Right lobe of liver (tissue), 6 donors: ENCODE measurements around the gene WDR5B. TPM values are rescaled to one million over a fixed set of nuclear protein-coding genes. Genes with fewer than 3 reads are reported as not detected.

Experiments
- ATAC-seq, 4 donors: fragments of 200-7000 bp; cut with Tn5 transposase; one replicate each; pipeline ENCODE4 v1.9.1; 2020; ENCODE audit warnings: mild to moderate bottlenecking in 4 of 4, moderate library complexity in 4 of 4
- DNase-seq, 3 donors: peaks; one replicate each; pipeline ENCODE4 v3.0.0-alpha.2; 2020
- H3K27ac ChIP-seq, 3 donors: fragments of 200-600 bp; one replicate each; pipeline ENCODE4 v1.8.0; 2022
- H3K27me3 ChIP-seq, 2 donors: fragments of 200-600 bp; one replicate each; pipeline ENCODE4 v1.8.0; 2022
- H3K36me3 ChIP-seq, 4 donors: fragments of 200-600 bp; sonication (generic) in 1 of 4; one replicate each; pipeline versions ENCODE4 v1.5.1 to v1.8.0; 2017 to 2022; ENCODE audit warnings: control low read depth in 1 of 4
- H3K4me1 ChIP-seq, 4 donors: fragments of 200-600 bp; sonication (generic) in 1 of 4; one replicate each; pipeline versions ENCODE4 v1.5.1 to v1.8.0; 2017 to 2022; ENCODE audit warnings: control low read depth in 1 of 4
- H3K4me3 ChIP-seq, 3 donors: fragments of 200-600 bp; one replicate each; pipeline ENCODE4 v1.8.0; 2022
- H3K9me3 ChIP-seq, 4 donors: fragments of 200-600 bp; sonication (generic) in 1 of 4; one replicate each; pipeline versions ENCODE4 v1.5.1 to v1.8.0; 2017 to 2022; ENCODE audit warnings: control low read depth in 1 of 4
- POLR2A ChIP-seq: fragments of 450-650 bp; IDR thresholded peaks from one replicate; pipeline ENCODE4 v1.6.1; 2017; ENCODE audit warnings: antibody characterized with exemption, mild to moderate bottlenecking
- WGBS: methylation state at CpG from one replicate; pipeline ENCODE4 v1.1.6; 2018; ENCODE audit warnings: low coverage, low lambda C conversion rate; ENCODE audit not compliant: insufficient coverage; ENCODE audit errors: missing lambda C conversion rate; 5-methylcytosine and 5-hydroxymethylcytosine counted together
- intact Hi-C, 2 donors: fragments of 100-400 bp; cut with DNase I; formaldehyde crosslinking; loops; one replicate each; pipeline versions ENCODE4 v1.11.2 to v1.14.1; 2022
- total RNA-seq, 6 experiments: library from RNA; depleted of rRNA in 2 of 6; stranded (reverse); fragments of >200 nt in 2 of 6; fragmentation: NEBNext Ultra II Directional in 3 of 6; extraction: Animal tissue kit (Norgen Biotek cat#: 25700) in 3 of 6; gene quantifications; one replicate each; pipeline versions ENCODE4 v1.1.0 to v1.2.4, GENCODE V29; 2016 to 2023
- TF ChIP-seq, protein P1 (sequence below), 4 donors: fragments of 200-600 bp in 3 of 4; fragments of 450-650 bp in 1 of 4; IDR thresholded peaks; one replicate each; pipeline versions ENCODE4 v1.5.1 to v1.8.0; 2016 to 2022; ENCODE audit warnings: antibody characterized with exemption in 4 of 4, mild to moderate bottlenecking in 2 of 4
- donor health status: DM: no; HTN: yes; CAD: no.
- donor health status: DM: no; HTN: no; CAD: no.
- donor health status: DM: no; HTN: no; CAD: no.
- donor health status: DM: no; HTN: yes; CAD: no.
- donor health status: DM: no; HTN: yes; CAD: no.

WDR5B gene
- total RNA-seq, 6 experiments from 2014 or later: 1.4 to 4.0 (median 2.1) TPM

DNA sequence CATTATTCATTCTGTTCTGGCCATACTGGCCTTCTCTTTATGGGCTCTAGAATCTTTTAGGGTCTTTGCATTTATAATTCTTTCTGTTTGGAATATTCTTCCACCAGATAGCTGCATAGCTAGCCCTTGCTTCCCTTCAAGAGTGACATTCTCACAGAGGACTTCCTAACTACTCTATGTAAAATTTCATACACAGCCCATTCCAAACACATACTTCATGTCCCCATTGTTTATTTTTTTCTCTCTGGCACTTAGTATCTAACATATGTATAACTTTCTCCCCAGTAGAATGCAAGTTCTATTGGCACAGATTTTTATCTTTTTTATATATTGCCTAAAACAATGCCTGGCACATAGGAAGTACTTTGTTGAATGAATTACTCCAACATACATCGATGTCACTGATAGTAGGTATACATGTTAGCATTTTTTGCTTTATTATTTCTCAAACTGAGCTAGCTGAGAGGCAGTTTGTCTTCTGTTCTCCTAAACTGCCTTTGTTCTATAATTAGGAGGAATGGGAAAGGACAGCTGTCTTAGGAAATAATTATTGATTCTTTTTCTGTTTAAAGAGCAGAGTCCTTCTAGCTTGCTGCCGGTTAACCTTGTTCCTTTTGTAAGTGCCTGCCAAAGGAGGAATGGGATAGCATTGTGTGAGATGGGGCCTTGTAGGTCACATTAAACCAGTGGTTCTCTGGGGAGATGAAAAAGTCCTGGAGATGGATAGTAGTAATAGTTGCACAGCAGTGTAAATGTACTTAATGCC lies 24.0 kb downstream of the WDR5B start:
- no peaks in the 10 kb centered on the region for H3K9me3 ChIP-seq
- no peaks in the 10 kb centered on the region for H3K27me3 ChIP-seq
- WGBS: 34% methylated on average over 2 of the region's 2 CpGs
- peak overlapping the region in 2 of 3 donors; percentile 28 to 65 for H3K27ac ChIP-seq
- intact Hi-C loops: no loop called here
- DNase-seq (no peak), ATAC-seq (peak; percentile 72 to 90 (median 82))
- no peak for TF ChIP-seq POLR2A
- TF ChIP-seq, protein P1, sequence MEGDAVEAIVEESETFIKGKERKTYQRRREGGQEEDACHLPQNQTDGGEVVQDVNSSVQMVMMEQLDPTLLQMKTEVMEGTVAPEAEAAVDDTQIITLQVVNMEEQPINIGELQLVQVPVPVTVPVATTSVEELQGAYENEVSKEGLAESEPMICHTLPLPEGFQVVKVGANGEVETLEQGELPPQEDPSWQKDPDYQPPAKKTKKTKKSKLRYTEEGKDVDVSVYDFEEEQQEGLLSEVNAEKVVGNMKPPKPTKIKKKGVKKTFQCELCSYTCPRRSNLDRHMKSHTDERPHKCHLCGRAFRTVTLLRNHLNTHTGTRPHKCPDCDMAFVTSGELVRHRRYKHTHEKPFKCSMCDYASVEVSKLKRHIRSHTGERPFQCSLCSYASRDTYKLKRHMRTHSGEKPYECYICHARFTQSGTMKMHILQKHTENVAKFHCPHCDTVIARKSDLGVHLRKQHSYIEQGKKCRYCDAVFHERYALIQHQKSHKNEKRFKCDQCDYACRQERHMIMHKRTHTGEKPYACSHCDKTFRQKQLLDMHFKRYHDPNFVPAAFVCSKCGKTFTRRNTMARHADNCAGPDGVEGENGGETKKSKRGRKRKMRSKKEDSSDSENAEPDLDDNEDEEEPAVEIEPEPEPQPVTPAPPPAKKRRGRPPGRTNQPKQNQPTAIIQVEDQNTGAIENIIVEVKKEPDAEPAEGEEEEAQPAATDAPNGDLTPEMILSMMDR (IDR thresholded peaks at IDR 0.05): no peak
- H3K4me3 ChIP-seq: no peak overlapping the region
- H3K36me3 ChIP-seq: no peaks in the 10 kb centered on the region
- peaks cover 0 to 52% (median 24%) of the 10 kb centered on the region in 4 donors for H3K4me1 ChIP-seq

DNA sequence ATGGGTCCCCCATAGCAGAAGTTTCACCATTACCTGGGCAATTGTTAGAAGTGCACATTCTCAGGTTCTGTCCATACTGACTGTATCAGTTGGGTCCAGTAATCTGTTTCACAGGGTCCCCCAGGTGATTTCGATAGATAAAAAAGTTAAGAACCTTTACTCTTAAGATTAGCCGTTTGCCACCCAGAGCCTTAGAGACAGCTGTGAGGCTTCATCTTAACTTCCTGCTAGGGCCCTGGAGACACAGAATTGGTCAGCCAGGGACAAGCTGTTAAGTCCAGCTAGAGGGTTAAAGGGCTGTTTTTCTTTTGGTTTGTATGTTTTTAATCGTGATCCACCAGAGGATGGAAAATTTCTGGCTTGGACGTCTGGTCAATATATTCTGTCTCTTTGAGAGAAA lies 25.2 kb downstream of the WDR5B start:
- 22% methylated on average over 4 of the region's 4 CpGs for WGBS
- Histone ChIP-seq H3K9me3 (no peaks in the 10 kb centered on the region), H3K27ac (peak overlapping the region; percentile 28 to 65 (median 28)), H3K4me3 (no peak overlapping the region), H3K4me1 (peaks cover 0 to 55% (median 25%) of the 10 kb centered on the region in 4 donors), H3K27me3 (no peaks in the 10 kb centered on the region), H3K36me3 (no peaks in the 10 kb centered on the region)
- ATAC-seq (peak; percentile 27 to 52 (median 42)), DNase-seq (no peak)
- TF ChIP-seq, protein P1 (IDR thresholded peaks at IDR 0.05): no peak
- no peak for TF ChIP-seq POLR2A
- intact Hi-C loops: no loop called here

DNA sequence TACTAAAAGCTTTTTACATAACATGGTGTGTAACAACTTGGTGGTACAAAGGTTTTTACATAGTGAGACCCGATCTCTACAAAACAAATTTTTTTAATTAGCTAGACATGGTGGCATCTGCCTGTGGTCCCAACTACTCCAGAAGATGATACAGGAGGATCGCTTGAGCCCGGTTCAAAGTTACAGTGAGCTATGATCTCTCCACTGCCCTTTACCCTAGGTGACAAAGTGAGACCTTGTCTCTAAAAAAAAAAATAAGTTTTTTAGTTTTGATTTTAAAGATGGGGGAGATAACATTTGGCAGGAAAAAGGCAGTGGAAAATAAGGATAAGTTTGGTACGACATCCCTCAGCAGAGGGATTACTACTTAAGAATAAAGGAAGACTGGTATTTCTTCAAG lies 26.0 kb downstream of the WDR5B start:
- Histone ChIP-seq H3K36me3 (no peaks in the 10 kb centered on the region), H3K9me3 (no peaks in the 10 kb centered on the region), H3K27me3 (no peaks in the 10 kb centered on the region), H3K4me3 (no peak overlapping the region), H3K4me1 (peaks cover 0 to 62% (median 29%) of the 10 kb centered on the region in 4 donors), H3K27ac (peak overlapping the region in 2 of 3 donors; percentile 28 to 65)
- 26% methylated on average over 4 of the region's 4 CpGs for WGBS
- TF ChIP-seq, protein P1 (IDR thresholded peaks at IDR 0.05): no peak
- no peak for TF ChIP-seq POLR2A
- peak in 3 of 4 donors; percentile 20 to 36 (median 27) for ATAC-seq
- intact Hi-C loops: no loop called here
- no peak for DNase-seq

DNA sequence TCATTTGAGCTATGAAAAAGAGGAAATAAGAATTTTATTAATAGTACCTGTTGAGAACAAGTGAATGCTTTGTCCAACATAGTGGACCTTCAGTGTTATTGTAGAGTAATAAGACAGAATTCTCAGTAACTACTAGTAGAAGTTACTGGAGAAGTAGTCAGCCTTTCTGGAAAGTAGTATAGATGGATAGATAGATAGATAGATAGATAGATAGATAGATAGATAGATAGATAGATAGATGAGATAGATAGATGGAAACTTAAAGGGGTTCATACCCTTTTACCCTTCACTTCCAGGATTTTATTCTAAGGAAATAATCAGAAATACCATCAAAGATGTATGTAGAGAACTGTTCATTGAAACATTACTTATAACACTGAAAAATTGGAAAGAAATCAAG lies 26.7 kb downstream of the WDR5B start:
- DNase-seq: no peak
- H3K36me3 ChIP-seq: no peaks in the 10 kb centered on the region
- TF ChIP-seq POLR2A: no peak
- TF ChIP-seq, protein P1 (IDR thresholded peaks at IDR 0.05): no peak
- H3K27me3 ChIP-seq: no peaks in the 10 kb centered on the region
- H3K27ac ChIP-seq: no peak overlapping the region
- H3K9me3 ChIP-seq: no peaks in the 10 kb centered on the region
- H3K4me1 ChIP-seq: peaks cover 0 to 58% (median 32%) of the 10 kb centered on the region in 4 donors
- no peak for ATAC-seq
- intact Hi-C loops: no loop called here
- H3K4me3 ChIP-seq: no peak overlapping the region
